K562 (cell line): ENCODE results near the gene SCARF2.

ENCODE experiments used
- CCNT2 ChIP-seq: IDR thresholded peaks from 2 replicates; pipeline ENCODE4 v1.6.1; 2011; ENCODE audit warnings: borderline replicate concordance, low read depth, mild to moderate bottlenecking, moderate library complexity, mixed read lengths, low read length; ENCODE audit not compliant: insufficient read length; ENCODE audit errors: extremely low read depth
- ESRRA ChIP-seq: fragments of 450-650 bp; IDR thresholded peaks from 2 replicates; pipeline ENCODE4 v1.6.1; 2014; ENCODE audit warnings: low read depth, mild to moderate bottlenecking, moderate library complexity, borderline replicate concordance
- KDM1A ChIP-seq, 2 experiments: fragments of 450-650 bp; IDR thresholded peaks; 2 replicates each; pipeline ENCODE4 v1.6.1; 2016; ENCODE audit warnings: mild to moderate bottlenecking in 2 of 2
- NCOR1 ChIP-seq: fragments of 450-650 bp; IDR thresholded peaks from 2 replicates; pipeline ENCODE4 v1.6.1; 2016; ENCODE audit warnings: mild to moderate bottlenecking, moderate library complexity
- POLR2AphosphoS5 ChIP-seq: IDR thresholded peaks from 2 replicates; pipeline ENCODE4 v1.6.1; 2011; ENCODE audit warnings: mild to moderate bottlenecking, low read depth, low read length, moderate library complexity; ENCODE audit not compliant: control insufficient read depth, insufficient read depth
- RBM14 ChIP-seq: fragments of 200-400 bp; formaldehyde crosslinking; IDR thresholded peaks from 2 replicates; pipeline ENCODE4 v1.6.1; 2018; ENCODE audit warnings: low read depth, mild to moderate bottlenecking, low read length, moderate library complexity, borderline replicate concordance; ENCODE audit not compliant: insufficient read depth
- ZFP36 ChIP-seq: fragments of 150-350 bp; IDR thresholded peaks from 2 replicates; pipeline ENCODE4 v1.6.1; 2018; ENCODE audit warnings: low read length, low read depth; ENCODE audit not compliant: partially characterized antibody
- ZNF384 ChIP-seq: IDR thresholded peaks from 2 replicates; pipeline ENCODE4 v1.6.1; 2012; ENCODE audit warnings: low read depth, low read length, improper control_type of control experiment
- TF ChIP-seq, protein P1 (sequence below), 3 experiments: IDR thresholded peaks in 2 of 3; conservative IDR thresholded peaks in 1 of 3; 2 replicates each; pipeline ENCODE4 v1.5.1; 2011 to 2012; ENCODE audit warnings: low read length in 3 of 3, mild to moderate bottlenecking in 3 of 3, control low read depth in 2 of 3, improper control_type of control experiment in 1 of 3, inconsistent platforms in 1 of 3, low read depth in 1 of 3, mixed read lengths in 1 of 3, moderate library complexity in 1 of 3; ENCODE audit not compliant: insufficient read depth in 2 of 3
- TF ChIP-seq, protein P2 (sequence below), 2 experiments: fragments of 450-650 bp; formaldehyde crosslinking in 1 of 2; IDR thresholded peaks; 2 replicates each; pipeline versions ENCODE4 v1.4.0 to v1.6.1; 2014 to 2020; ENCODE audit warnings: mild to moderate bottlenecking in 2 of 2, borderline replicate concordance in 1 of 2, low read depth in 1 of 2

DNA sequence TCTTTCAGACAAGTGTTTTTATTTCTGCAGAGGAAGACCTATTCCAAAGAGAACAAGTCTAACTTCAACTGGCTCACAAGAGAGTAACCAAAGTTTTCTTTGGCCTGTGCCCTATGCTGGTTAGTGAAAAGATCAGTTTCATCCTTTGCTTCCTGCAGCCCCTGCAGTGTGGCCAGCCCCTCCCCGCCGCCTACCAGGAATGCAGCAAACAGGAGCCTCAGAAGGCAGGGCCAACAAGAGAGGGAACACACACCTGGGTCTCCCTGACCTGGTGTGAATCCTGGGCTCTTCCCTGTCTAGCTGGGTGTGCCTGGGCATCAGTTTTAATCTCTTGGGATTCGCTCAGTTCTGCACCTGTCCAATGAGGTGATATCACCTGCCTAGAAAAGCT, 21.5 kb upstream of the SCARF2 start:
- no peak for TF ChIP-seq NCOR1
- no peak for TF ChIP-seq ESRRA
- no peak for TF ChIP-seq KDM1A (IDR thresholded peaks at IDR 0.05)
- TF ChIP-seq RBM14 = no peak
- TF ChIP-seq POLR2AphosphoS5 = no peak
- TF ChIP-seq ZNF384 = no peak
- TF ChIP-seq CCNT2 = no peak
- TF ChIP-seq, protein P1, sequence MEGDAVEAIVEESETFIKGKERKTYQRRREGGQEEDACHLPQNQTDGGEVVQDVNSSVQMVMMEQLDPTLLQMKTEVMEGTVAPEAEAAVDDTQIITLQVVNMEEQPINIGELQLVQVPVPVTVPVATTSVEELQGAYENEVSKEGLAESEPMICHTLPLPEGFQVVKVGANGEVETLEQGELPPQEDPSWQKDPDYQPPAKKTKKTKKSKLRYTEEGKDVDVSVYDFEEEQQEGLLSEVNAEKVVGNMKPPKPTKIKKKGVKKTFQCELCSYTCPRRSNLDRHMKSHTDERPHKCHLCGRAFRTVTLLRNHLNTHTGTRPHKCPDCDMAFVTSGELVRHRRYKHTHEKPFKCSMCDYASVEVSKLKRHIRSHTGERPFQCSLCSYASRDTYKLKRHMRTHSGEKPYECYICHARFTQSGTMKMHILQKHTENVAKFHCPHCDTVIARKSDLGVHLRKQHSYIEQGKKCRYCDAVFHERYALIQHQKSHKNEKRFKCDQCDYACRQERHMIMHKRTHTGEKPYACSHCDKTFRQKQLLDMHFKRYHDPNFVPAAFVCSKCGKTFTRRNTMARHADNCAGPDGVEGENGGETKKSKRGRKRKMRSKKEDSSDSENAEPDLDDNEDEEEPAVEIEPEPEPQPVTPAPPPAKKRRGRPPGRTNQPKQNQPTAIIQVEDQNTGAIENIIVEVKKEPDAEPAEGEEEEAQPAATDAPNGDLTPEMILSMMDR (IDR thresholded peaks at IDR 0.05 in 2 of 3, conservative IDR thresholded peaks at IDR 0.05 in 1 of 3; ENCODE audit: insufficient read depth in 2 of 3, low read depth in 1 of 3, low read length in 3 of 3) = no peak
- TF ChIP-seq, protein P2, sequence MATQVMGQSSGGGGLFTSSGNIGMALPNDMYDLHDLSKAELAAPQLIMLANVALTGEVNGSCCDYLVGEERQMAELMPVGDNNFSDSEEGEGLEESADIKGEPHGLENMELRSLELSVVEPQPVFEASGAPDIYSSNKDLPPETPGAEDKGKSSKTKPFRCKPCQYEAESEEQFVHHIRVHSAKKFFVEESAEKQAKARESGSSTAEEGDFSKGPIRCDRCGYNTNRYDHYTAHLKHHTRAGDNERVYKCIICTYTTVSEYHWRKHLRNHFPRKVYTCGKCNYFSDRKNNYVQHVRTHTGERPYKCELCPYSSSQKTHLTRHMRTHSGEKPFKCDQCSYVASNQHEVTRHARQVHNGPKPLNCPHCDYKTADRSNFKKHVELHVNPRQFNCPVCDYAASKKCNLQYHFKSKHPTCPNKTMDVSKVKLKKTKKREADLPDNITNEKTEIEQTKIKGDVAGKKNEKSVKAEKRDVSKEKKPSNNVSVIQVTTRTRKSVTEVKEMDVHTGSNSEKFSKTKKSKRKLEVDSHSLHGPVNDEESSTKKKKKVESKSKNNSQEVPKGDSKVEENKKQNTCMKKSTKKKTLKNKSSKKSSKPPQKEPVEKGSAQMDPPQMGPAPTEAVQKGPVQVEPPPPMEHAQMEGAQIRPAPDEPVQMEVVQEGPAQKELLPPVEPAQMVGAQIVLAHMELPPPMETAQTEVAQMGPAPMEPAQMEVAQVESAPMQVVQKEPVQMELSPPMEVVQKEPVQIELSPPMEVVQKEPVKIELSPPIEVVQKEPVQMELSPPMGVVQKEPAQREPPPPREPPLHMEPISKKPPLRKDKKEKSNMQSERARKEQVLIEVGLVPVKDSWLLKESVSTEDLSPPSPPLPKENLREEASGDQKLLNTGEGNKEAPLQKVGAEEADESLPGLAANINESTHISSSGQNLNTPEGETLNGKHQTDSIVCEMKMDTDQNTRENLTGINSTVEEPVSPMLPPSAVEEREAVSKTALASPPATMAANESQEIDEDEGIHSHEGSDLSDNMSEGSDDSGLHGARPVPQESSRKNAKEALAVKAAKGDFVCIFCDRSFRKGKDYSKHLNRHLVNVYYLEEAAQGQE (IDR thresholded peaks at IDR 0.05; ENCODE audit: borderline replicate concordance) = no peak
- TF ChIP-seq, protein P2 (CRISPR knock-in tag; IDR thresholded peaks at IDR 0.05; ENCODE audit: low read depth) = no peak
- TF ChIP-seq ZFP36 = no peak
